ENCODE results near the gene OR8G1.

GRCh38 chr11:124240621-124241397 lies at the start of gene OR8G1:
- TF ChIP-seq CTCF (IDR thresholded peaks at IDR 0.05) (no peak), POLR2A (IDR thresholded peaks at IDR 0.05) (no peak), POLR2AphosphoS5 (IDR thresholded peaks at IDR 0.05) (no peak)

All from prostate gland (tissue), 2 donors.